ENCODE measurements around the gene CTNNA3.

Gene CTNNA3

GRCh38 chr10:66811211-66811610 is 884.8 kb downstream of the CTNNA3 start:
- no peak for DNase-seq (ENCODE audit: low read depth)

- no peak for DNase-seq (ENCODE audit: low read depth)
These were observed 886.6 kb downstream of the CTNNA3 start for GRCh38 chr10:66809402-66809801.

DNA sequence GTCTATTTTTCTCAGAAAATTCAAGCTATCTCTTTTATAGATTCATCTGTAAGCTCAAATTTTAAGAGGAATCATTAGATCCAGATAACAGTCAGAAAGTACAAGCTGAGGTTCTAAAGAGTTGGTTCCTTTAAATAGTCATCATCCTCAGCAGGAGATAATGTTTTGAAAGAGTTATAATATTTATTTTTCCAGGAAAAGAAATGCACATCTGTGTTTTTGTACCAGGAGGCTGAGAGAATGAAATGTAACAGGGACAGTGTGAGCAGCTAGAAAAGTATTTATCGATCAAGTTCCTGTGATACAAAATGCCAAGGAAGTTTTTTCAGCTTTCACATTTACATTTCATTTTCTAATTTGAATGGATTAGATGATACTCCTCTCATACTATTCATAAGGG is 890.4 kb downstream of the CTNNA3 start:
- DNase-seq (ENCODE audit: low read depth) = no peak

DNA sequence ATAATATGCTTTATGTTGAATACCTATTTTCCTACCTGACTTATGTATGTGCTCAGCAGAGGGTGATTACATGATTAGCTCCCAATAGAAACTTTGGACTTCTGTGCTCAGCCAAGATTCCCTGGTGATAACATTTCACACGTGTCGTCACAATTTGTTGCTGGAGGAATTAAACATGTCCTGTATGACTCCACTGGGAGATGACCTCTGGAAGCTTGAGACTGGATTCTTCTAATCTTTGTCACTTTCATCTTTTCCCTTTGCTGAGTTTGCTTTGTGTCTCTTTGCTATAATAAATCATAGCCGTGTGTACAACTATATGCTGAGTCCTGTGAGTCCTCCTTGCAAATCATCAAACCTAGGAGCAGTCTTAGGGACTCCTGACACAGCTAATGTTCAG is 891.0 kb downstream of the CTNNA3 start:
- no peak for DNase-seq (ENCODE audit: low read depth)

GRCh38 chr10:66803174-66803573 is 892.8 kb downstream of the CTNNA3 start:
- DNase-seq (ENCODE audit: low read depth) = no peak

DNA sequence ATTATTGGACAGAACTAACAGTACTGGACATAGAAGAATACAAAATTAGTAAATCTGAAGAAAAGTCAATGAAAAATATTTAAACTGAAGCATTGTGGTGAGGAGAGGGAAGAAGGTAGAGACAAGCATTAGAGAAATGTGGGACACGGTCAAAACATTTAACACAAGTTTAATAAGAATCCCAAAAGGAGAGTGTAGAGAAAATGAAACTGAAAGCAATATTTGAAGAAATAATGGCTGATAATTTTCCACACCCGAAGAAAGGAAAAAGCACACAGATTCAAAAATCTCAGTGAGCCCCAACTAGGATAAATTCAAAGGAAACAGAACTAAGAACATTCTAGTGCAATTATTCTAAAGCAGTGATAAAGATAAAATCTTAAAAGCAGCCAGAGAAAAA is 896.5 kb downstream of the CTNNA3 start:
- no peak for DNase-seq (ENCODE audit: low read depth)

- DNase-seq (ENCODE audit: low read depth) = no peak
These were observed 900.1 kb downstream of the CTNNA3 start for GRCh38 chr10:66795866-66796265.

- DNase-seq (ENCODE audit: low read depth) = no peak
These were observed 903.6 kb downstream of the CTNNA3 start for GRCh38 chr10:66792441-66792840.

GRCh38 chr10:66788178-66788987 is 907.6 kb downstream of the CTNNA3 start:
- no peak for DNase-seq (ENCODE audit: low read depth)

- no peak for DNase-seq (ENCODE audit: low read depth)
These were observed 909.3 kb downstream of the CTNNA3 start for GRCh38 chr10:66786709-66787108.

DNA sequence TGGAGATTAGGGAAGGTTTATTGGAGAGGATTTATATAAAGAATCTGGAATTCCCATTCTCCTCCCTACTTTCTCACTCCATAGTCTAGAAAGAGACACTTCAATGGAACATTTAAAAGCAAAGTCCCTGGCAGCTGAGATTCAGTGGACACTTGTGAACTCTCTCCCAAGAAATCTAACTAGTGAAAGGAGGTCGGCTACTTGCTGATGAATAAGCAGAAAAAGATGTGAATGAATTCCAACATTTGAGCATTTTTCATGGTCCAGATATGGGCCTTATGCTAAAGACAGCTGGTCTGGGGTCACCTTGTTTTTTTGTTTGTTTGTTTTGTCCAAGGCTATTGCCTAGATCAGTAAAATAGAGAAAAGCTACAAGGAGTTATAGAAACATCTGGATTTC is 911.2 kb downstream of the CTNNA3 start:
- no peak for DNase-seq (ENCODE audit: low read depth)

DNA sequence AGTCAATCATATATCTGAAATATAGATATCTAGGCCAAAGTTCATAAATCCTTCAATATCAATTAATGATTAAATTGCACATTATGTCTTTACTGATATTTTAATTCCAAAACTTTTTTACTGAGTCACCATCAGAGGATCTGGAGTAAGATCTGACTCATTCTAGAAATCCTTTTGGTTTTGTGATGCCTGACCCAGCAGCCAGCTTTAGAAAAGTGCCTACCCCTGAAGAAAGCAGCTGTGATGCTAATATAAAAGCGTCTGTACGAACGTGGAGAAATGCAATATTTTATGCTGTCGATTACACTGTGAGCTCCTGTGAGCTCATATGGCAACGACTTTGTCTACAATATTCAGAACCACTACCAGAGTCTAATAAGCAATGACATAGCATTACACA is 912.7 kb downstream of the CTNNA3 start:
- no peak for DNase-seq (ENCODE audit: low read depth)

DNA sequence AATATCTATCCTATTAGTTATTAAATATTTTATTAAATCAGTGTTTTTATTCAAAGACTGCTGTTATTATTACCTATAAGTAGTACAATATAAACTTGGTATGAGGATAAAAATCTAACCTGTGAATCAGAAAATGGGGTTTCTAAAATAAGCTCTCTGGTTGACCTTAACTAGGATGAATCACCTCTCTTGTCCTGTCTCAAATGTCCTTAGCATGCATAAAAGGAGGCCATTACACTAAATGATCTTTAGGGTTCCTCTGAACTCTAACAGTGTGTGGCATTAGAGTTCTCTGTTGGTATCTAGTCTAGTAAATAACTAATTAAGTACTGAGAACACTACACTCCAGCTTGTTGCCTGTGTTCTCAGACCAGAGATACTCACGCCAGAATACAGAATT is 913.2 kb downstream of the CTNNA3 start:
- DNase-seq (ENCODE audit: low read depth) = no peak

DNA sequence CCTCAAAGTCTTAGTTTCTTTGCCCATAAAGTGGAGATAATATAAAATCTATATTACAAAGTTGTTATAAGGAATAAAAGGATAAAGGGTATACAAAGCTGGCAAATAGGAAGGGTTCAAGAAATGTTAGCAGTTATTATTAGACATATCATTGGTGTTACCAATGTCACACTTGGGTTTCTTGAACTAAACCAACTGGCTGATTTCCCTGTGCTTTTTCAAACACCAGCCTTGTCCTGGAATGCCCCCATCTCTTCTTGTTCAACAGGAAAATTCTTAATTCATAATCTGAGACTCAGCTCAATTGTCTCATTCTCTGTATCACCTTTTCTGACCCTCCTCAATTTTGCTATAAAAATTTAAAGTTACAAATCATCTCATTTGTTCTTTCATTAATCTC is 913.9 kb downstream of the CTNNA3 start:
- no peak for DNase-seq (ENCODE audit: low read depth)

GRCh38 chr10:66780796-66781195 is 915.2 kb downstream of the CTNNA3 start:
- DNase-seq (ENCODE audit: low read depth) = no peak

GRCh38 chr10:66778351-66778750 is 917.6 kb downstream of the CTNNA3 start:
- DNase-seq (ENCODE audit: low read depth) = no peak

DNA sequence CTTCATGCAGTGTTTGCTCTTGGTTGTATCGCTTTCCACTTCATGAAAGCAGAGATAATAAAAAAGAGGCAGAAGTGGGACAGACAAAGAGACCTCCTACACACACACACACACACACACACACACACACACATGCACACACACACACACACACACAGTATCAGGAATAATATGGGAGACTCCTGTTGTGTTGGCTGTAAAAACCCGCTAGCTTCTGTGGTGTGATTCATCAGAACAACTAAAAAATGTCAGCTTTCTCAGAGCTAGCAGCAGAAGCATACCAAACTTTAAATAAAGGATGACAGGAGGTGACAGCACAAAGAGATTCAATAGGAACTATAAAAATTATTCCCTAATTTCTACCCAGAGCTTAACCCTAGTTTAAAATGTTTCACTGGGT is 918.3 kb downstream of the CTNNA3 start:
- no peak for DNase-seq (ENCODE audit: low read depth)

DNA sequence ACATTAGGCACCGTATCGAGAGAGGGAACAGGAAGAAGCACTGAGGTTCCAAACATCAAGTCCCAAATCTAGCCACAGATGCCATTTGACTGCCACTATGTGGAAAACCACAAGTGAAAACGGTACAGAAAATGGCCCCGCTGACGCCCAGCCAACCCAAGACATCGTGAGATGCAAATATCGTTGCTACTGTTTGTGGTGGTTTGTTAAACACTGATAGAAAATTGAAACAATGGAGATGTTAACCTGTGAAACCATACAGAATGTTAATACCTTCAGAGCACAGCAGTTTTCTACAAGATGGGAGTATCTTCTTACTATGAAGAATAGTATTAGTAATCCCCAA is 922.5 kb downstream of the CTNNA3 start:
- no peak for DNase-seq (ENCODE audit: low read depth)

- DNase-seq (ENCODE audit: low read depth) = no peak
These were observed 923.2 kb downstream of the CTNNA3 start for GRCh38 chr10:66772548-66773471.

GRCh38 chr10:66767707-66768106 is 928.3 kb downstream of the CTNNA3 start:
- no peak for DNase-seq (ENCODE audit: low read depth)

GRCh38 chr10:66762218-66762729 is 933.7 kb downstream of the CTNNA3 start:
- DNase-seq (ENCODE audit: low read depth) = no peak

- no peak for DNase-seq (ENCODE audit: low read depth)
These were observed 935.1 kb downstream of the CTNNA3 start for GRCh38 chr10:66760941-66761340.

DNA sequence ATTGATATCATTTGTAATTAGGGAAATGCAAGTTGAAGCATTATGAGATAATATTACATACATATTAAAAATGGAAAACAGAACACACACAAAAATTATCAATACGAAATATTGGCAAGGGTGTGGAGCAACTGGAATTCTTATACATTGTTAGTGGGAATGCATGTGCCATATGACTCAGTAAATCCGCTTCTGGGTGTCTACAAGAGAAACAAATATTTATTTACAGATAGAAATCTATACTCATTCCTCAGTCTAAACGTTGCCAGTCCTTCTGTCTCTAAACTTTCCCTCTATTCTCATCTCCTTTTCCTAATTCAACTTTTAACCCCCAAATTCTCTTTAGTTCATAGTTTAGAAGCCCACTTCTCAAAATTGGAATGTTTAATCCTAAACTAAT is 940.5 kb downstream of the CTNNA3 start:
- no peak for DNase-seq (ENCODE audit: low read depth)

Data from activated gamma-delta T cell treated with anti-CD3 and anti-CD28 coated beads, Interleukin-2, amount 50 U/mL, for 16 hours (primary cell).